KOPT-K1 (cell line): ENCODE data around the gene FGD4.
"Not testable (repeated sequence)": the region's sequence is repeated elsewhere in the genome, so short reads cannot be mapped to it uniquely, and the experiment has no call there.

Experiments used
- H3K27ac ChIP-seq: fragments of 200-600 bp; sonication (generic); 2 replicates; pipeline ENCODE4 v1.5.1; 2016; ENCODE audit warnings: antibody characterized with exemption, mild to moderate bottlenecking, low read depth, low read length; ENCODE audit not compliant: poor library complexity, severe bottlenecking
- H3K36me3 ChIP-seq: fragments of 200-600 bp; sonication (generic); 2 replicates; pipeline ENCODE4 v1.5.1; 2017; ENCODE audit warnings: antibody characterized with exemption, mild to moderate bottlenecking, low read length, moderate library complexity; ENCODE audit not compliant: insufficient read depth
- H3K9me3 ChIP-seq: fragments of 200-600 bp; sonication (generic); 2 replicates; pipeline ENCODE4 v1.5.1; 2017; ENCODE audit warnings: antibody characterized with exemption, low read length, mild to moderate bottlenecking; ENCODE audit not compliant: insufficient read depth, poor library complexity, severe bottlenecking

Gene FGD4

GRCh38 chr12:32505067-32505945 is 105.9 kb downstream of the FGD4 start:
- no peak overlapping the region for H3K27ac ChIP-seq
- H3K9me3 ChIP-seq, result no peaks in the 10 kb centered on the region
- H3K36me3 ChIP-seq, result no peaks in the 10 kb centered on the region

DNA sequence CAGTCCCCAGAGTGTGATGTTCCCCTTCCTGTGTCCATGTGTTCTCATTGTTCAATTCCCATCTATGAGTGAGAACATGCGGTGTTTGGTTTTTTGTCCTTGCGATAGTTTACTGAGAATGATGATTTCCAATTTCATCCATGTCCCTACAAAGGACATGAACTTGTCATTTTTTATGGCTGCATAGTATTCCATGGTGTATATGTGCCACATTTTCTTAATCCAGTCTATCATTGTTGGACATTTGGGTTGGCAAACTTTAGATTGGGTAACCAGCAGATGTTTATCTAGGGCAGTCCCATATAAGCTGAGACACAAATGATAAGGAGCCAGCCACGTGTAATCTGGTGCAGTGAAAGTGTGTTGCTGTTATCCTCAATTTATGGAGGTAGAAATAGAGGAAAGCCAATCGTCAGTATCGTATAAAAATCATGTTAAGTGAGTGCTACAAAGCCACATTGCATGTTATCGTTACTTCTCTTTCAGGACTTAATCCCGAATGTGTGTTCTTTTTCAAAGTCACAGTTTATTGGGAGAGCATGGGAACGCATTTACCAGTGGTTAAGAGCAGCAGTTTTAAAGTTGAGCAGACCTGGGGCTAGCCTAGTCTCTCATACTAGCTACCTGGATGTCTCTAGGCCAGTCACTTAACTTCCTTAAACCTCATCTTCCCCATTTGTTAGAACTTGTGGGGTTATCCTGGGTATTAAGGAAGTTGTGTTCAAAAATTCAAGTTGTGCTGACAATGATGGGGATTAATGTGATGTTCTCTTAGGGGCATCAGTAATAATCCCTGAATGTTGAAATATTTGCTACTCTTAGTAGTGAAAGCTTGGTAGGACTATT is 108.0 kb downstream of the FGD4 start:
- not testable (repeated sequence) for H3K36me3 ChIP-seq, H3K9me3 ChIP-seq, H3K27ac ChIP-seq

DNA sequence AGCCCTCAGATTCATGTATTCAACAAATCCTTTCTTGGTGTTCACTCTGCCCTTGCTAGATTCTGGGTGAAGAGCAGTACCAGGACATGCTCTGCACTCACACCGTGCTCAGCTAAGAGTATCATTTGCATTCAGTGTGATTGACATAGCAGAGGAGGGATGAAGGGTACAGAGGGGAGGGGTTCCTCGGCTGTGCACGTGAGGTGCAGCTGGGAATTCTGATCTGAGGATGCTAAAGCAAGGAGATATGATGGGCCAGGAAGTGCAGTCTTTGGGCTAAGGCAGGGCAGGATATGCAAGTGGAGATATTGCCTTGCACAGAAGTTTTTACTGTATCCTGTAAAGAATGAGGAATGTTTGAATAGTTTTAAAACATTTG is 108.6 kb downstream of the FGD4 start:
- H3K36me3 ChIP-seq, result no peaks in the 10 kb centered on the region
- H3K27ac ChIP-seq, result no peak overlapping the region
- no peaks in the 10 kb centered on the region for H3K9me3 ChIP-seq

- H3K9me3 ChIP-seq, result no peaks in the 10 kb centered on the region
- no peak overlapping the region for H3K27ac ChIP-seq
- H3K36me3 ChIP-seq, result no peaks in the 10 kb centered on the region
Observed at GRCh38 chr12:32508626-32509025, 109.3 kb downstream of the FGD4 start.

DNA sequence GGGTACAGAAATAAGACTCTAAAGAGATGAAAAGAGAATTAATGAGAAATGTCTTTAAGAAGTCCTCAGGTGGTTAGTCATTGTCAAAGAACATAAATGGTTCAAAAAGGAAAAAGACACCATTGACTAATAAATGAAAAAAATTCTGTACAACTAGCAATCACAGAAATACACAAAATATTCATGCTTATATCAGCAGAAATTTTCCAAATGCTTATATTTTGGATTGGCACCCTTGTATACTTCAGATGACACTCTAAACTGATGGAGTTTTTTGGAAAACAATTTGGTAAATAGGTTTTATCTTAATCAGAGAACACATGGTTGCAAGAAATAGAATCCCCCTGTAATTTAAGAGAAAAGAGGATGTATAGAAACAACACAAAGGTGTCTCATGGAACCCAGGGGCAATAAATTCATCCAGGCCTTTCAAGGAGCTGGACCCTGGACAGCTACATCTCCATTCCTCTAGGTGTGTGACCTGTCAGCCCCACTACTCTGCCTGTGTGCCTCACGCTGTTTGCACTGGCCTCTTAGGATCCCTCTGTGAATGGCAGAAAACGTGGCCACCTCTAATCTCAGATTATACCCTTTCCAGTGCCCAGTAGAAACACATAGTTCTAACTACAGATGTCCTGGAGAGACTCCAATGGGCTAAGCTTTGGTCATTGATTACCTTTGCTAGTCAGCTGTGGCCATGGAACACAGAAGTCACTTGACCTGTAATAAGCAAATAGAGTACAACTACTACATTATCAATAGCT is 110.2 kb downstream of the FGD4 start:
- Histone ChIP-seq H3K9me3 (no peaks in the 10 kb centered on the region), H3K27ac (no peak overlapping the region), H3K36me3 (no peaks in the 10 kb centered on the region)

DNA sequence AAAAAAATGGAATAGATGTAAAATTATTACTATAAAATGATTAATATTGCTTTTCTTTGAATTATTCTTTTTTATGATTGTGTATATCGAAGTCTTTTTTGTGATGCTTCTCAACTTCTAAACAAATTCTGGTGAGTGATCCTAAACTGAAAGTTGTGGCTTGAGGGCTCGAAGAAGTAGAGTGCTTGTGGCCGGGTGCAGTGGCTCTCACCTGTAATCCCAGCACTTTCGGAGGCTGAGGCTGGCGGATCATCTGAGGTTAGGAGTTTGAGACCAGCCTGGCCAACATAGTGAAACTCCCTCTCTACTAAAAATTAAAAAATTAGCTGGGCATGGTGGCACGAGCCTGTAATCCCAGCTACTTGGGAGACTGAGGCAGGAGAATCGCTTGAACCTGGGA is 112.6 kb downstream of the FGD4 start:
- H3K36me3 ChIP-seq, H3K27ac ChIP-seq, H3K9me3 ChIP-seq: not testable (repeated sequence)

DNA sequence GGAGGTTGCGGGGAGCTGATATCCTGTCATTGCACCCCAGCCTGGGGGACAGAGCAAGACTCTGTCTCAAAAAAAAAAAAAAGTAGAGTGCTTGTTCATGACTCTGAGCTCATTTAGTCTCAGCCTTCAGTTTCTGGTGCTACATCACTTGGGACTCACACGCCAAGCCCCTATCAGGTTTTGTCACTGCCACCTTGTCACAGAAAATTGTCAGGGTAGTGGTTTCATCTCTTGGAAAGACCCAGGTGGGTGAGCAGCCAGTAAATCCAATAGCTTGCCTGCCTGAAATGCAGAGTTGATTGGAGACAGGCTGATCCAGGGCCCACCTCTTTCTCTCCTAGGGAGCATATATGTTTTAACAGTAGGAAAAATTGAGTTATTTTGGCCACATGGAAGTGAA is 113.0 kb downstream of the FGD4 start:
- no peaks in the 10 kb centered on the region for H3K36me3 ChIP-seq
- no peaks in the 10 kb centered on the region for H3K9me3 ChIP-seq
- no peak overlapping the region for H3K27ac ChIP-seq

GRCh38 chr12:32512910-32513309 is 113.6 kb downstream of the FGD4 start:
- Histone ChIP-seq H3K27ac (no peak overlapping the region), H3K9me3 (no peaks in the 10 kb centered on the region), H3K36me3 (no peaks in the 10 kb centered on the region)

GRCh38 chr12:32515137-32515873 is 115.9 kb downstream of the FGD4 start:
- no peak overlapping the region for H3K27ac ChIP-seq
- H3K36me3 ChIP-seq, result no peaks in the 10 kb centered on the region
- no peaks in the 10 kb centered on the region for H3K9me3 ChIP-seq

DNA sequence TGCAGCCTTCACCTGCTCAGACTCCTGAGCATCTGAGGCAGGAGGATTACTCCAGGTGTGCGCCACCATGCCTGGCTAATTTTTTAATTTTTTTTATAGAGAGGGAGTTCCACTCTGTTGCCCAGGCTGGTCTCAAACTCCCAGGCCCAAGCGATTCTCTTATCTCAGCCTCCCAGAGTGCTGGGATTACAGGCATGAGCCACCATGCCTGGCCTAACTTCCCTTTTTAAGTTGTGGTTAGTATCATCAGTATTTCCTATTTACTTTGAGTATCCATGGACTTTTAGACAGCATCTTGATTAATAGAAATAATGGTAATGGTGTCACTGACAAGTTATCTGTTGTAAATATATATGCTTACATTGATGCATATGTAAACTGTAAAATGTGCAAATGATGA is 116.9 kb downstream of the FGD4 start:
- Histone ChIP-seq H3K27ac (no peak overlapping the region), H3K9me3 (no peaks in the 10 kb centered on the region), H3K36me3 (no peaks in the 10 kb centered on the region)

GRCh38 chr12:32517966-32518365 is 118.6 kb downstream of the FGD4 start:
- no peaks in the 10 kb centered on the region for H3K9me3 ChIP-seq
- no peak overlapping the region for H3K27ac ChIP-seq

DNA sequence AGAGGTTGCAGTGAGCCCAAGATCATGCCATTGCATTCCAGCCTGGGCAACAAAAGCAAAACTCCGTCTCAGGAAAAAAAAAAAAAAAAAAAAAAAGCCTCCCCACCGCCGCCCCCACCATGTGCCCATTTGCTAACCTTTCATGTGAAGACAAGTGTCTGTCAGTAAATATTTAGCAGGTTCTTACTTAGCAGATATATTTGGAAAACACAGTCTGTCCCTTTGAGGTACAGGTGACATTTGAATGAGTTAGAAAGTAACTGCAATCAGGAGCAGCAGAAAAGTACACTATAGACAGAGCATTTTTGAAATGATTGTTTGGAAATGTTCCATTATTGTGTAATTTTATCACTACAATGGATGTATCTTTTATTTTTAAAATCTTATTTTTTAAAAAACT is 119.7 kb downstream of the FGD4 start:
- Histone ChIP-seq H3K27ac (no peak overlapping the region), H3K36me3 (no peaks in the 10 kb centered on the region), H3K9me3 (no peaks in the 10 kb centered on the region)

More at GRCh38 chr12:32517966-32518365, 118.6 kb downstream of the FGD4 start:
- no peaks in the 10 kb centered on the region for H3K36me3 ChIP-seq

GRCh38 chr12:32522331-32523221 is 123.2 kb downstream of the FGD4 start:
- H3K9me3 ChIP-seq, result no peaks in the 10 kb centered on the region
- no peaks in the 10 kb centered on the region for H3K36me3 ChIP-seq
- no peak overlapping the region for H3K27ac ChIP-seq

DNA sequence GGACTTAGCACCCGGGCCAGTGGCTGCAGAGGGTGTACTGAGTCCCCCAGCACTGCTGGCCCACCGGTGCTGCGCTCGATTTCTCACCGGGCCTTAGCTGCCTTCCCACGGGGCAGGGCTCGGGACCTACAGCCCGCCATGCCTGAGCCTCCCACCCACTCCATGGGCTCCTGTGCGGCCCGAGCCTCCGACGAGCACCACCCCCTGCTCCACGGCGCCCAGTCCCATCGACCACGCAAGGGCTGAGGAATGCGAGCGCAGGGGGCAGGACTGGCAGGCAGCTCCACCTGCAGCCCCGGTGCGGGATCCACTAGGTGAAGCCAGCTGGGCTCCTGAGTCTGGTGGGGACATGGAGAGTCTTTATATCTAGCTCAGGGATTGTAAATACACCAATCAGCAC is 126.4 kb downstream of the FGD4 start:
- not testable (repeated sequence) for H3K36me3 ChIP-seq, H3K9me3 ChIP-seq, H3K27ac ChIP-seq
